Ovary (tissue), 9 donors: ENCODE measurements around the gene BEAN1. TPM values are rescaled to one million over a fixed set of nuclear protein-coding genes. Genes with fewer than 3 reads are reported as not detected.

Source experiments
- DNase-seq, 5 donors: peaks; one replicate each; pipeline ENCODE4 v3.0.0-alpha.2; 2019 to 2020
- H3K27ac ChIP-seq, 2 donors: fragments of 200-600 bp; one replicate each; pipeline versions ENCODE4 v1.5.1 to v1.8.0; 2019 to 2022
- H3K27me3 ChIP-seq: fragments of 200-600 bp; one replicate; pipeline ENCODE4 v1.8.0; 2022
- H3K36me3 ChIP-seq: fragments of 200-600 bp; sonication (generic); one replicate; pipeline ENCODE4 v1.5.1; 2019
- H3K4me1 ChIP-seq: one replicate; pipeline ENCODE4 v1.8.1; 2013; ENCODE audit warnings: mild to moderate bottlenecking, moderate library complexity; ENCODE audit not compliant: insufficient read depth
- H3K4me3 ChIP-seq: fragments of 200-600 bp; sonication (generic); one replicate; pipeline ENCODE4 v1.5.1; 2017
- H3K9me3 ChIP-seq, 2 donors: fragments of 200-600 bp in 1 of 2; sonication (generic) in 1 of 2; one replicate each; pipeline versions ENCODE4 v1.5.1 to v1.8.1; 2013 to 2019; ENCODE audit warnings: mild to moderate bottlenecking in 1 of 2, moderate library complexity in 1 of 2
- EP300 ChIP-seq: sonication (generic); formaldehyde crosslinking; IDR thresholded peaks from one replicate; pipeline ENCODE4 v1.6.1; 2017; ENCODE audit warnings: antibody characterized with exemption
- POLR2A ChIP-seq: fragments of 450-650 bp; IDR thresholded peaks from one replicate; pipeline ENCODE4 v1.6.1; 2017; ENCODE audit warnings: antibody characterized with exemption, mild to moderate bottlenecking, moderate library complexity
- WGBS, 3 donors: extraction: QIAGEN DNeasy Blood & Tissue Kit in 1 of 3; methylation state at CpG; one replicate each; pipeline versions ENCODE4 v1.1.5 to v1.1.7; 2013 to 2017; 5-methylcytosine and 5-hydroxymethylcytosine counted together
- intact Hi-C, 4 donors: fragments of 100-400 bp; cut with DNase I; formaldehyde crosslinking; loops; one replicate each; pipeline versions ENCODE4 v1.11.0 to v1.15.1; 2022 to 2023
- polyA plus RNA-seq, 2 donors: library from polyadenylated mRNA; stranded (reverse); fragments of 200-250 nt in 1 of 2; fragments of 350-450 nt in 1 of 2; fragmentation: Illumina TruSeq in 1 of 2; extraction: RNeasy Lipid Tissue Mini Kit (QIAGEN cat#74804) in 1 of 2; gene quantifications; one replicate each; pipeline ENCODE4 v1.2.3, GENCODE V29; 2013 to 2014
- total RNA-seq, 7 donors: library from RNA; depleted of rRNA in 2 of 7; stranded (reverse); fragments of >200 nt in 2 of 7; fragmentation: NEBNext Ultra II Directional in 3 of 7; extraction: Animal tissue kit (Norgen Biotek cat#: 25700) in 3 of 7; gene quantifications; one replicate each; pipeline versions ENCODE4 v1.1.0 to v1.2.4, GENCODE V29; 2016 to 2023
- TF ChIP-seq, protein P1 (sequence below), 3 donors: fragments of 450-650 bp in 2 of 3; fragments of 200-600 bp in 1 of 3; IDR thresholded peaks; one replicate each; pipeline versions ENCODE4 v1.5.1 to v1.8.0; 2016 to 2022; ENCODE audit warnings: antibody characterized with exemption in 3 of 3, mild to moderate bottlenecking in 1 of 3
- donor health status: DM: no; HTN: no; CAD: no; lungs with moderate emphysema.
- donor health status: DM: no; HTN: no; CAD: no.
- donor health status: Bipolar disorder and iron deficiency.
- donor health status: DM: yes; HTN: yes; CAD: no.
- donor health status: DM: no; HTN: no; CAD: no.
- donor health status: DM: yes; HTN: yes; CAD: no.

The BEAN1 gene
- total and polyA plus RNA-seq, 9 donors = 0.15 to 2.2 (median 0.61) TPM; not detected in 1

DNA sequence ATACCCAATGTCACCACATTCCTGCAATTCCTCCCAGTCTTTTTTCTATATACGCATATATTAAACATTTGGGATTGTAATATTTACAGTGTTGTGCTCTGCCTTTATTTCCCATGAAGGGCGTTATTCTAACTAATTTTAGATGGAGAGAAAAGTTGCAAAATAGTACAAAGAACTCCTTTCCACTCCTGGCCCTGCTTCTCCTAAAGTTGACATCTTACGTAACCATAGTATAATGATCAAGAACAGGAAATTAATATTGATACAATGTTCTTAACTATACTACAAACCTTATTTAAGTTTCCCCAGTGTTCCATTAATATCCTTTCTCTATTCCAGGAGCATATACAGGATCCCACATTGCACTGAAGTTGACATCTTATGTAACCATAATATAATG lies 76.5 kb downstream of the BEAN1 start:
- TF ChIP-seq EP300 (no peak), POLR2A (no peak)
- TF ChIP-seq, protein P1, sequence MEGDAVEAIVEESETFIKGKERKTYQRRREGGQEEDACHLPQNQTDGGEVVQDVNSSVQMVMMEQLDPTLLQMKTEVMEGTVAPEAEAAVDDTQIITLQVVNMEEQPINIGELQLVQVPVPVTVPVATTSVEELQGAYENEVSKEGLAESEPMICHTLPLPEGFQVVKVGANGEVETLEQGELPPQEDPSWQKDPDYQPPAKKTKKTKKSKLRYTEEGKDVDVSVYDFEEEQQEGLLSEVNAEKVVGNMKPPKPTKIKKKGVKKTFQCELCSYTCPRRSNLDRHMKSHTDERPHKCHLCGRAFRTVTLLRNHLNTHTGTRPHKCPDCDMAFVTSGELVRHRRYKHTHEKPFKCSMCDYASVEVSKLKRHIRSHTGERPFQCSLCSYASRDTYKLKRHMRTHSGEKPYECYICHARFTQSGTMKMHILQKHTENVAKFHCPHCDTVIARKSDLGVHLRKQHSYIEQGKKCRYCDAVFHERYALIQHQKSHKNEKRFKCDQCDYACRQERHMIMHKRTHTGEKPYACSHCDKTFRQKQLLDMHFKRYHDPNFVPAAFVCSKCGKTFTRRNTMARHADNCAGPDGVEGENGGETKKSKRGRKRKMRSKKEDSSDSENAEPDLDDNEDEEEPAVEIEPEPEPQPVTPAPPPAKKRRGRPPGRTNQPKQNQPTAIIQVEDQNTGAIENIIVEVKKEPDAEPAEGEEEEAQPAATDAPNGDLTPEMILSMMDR (IDR thresholded peaks at IDR 0.05) = no peak
- H3K36me3 ChIP-seq = no peaks in the 10 kb centered on the region
- no peak overlapping the region for H3K4me3 ChIP-seq
- H3K27me3 ChIP-seq = no peaks in the 10 kb centered on the region
- H3K27ac ChIP-seq = no peak overlapping the region
- no peaks in the 10 kb centered on the region for H3K9me3 ChIP-seq
- intact Hi-C loops = no loop called here
- WGBS, 3 donors = 85 to 88% (median 87%) methylated on average over 3 of the region's 3 CpGs
- peaks cover 7% of the 10 kb centered on the region for H3K4me1 ChIP-seq
- no peak for DNase-seq

DNA sequence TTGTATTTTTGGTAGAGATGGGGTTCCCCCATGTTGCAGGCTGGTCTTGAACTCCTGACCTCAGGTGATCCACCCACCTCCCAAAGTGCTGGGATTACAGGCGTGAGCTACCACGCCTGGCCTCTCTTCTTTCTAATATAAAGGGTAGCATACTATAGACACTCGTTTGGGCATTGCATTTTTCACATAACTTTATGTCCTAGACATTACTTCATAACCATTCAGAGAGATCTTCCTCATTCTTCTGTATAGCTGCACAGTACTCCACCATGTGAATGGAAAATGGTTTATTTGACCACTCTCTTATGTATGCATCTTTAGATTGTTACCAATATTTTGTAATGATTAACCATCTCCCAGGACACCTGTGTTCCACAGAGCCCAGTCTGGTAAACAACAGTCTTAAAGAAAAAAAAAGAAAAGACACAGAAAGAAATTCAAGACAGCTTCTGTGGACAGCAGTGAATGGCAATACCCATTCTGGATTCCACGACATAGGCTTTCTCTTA lies 80.7 kb downstream of the BEAN1 start:
- intact Hi-C loops = no loop called here
- Histone ChIP-seq H3K4me3 (no peak overlapping the region), H3K9me3 (no peaks in the 10 kb centered on the region), H3K27me3 (no peaks in the 10 kb centered on the region), H3K27ac (no peak overlapping the region), H3K4me1 (peaks cover 25% of the 10 kb centered on the region), H3K36me3 (no peaks in the 10 kb centered on the region)
- WGBS, 3 donors = 88 to 90% (median 89%) methylated on average over 4 of the region's 4 CpGs
- TF ChIP-seq POLR2A = no peak
- TF ChIP-seq, protein P1 (IDR thresholded peaks at IDR 0.05) = no peak
- TF ChIP-seq EP300 = no peak
- DNase-seq = peak in 3 of 5 donors; percentile 4 to 19 (median 5)

DNA sequence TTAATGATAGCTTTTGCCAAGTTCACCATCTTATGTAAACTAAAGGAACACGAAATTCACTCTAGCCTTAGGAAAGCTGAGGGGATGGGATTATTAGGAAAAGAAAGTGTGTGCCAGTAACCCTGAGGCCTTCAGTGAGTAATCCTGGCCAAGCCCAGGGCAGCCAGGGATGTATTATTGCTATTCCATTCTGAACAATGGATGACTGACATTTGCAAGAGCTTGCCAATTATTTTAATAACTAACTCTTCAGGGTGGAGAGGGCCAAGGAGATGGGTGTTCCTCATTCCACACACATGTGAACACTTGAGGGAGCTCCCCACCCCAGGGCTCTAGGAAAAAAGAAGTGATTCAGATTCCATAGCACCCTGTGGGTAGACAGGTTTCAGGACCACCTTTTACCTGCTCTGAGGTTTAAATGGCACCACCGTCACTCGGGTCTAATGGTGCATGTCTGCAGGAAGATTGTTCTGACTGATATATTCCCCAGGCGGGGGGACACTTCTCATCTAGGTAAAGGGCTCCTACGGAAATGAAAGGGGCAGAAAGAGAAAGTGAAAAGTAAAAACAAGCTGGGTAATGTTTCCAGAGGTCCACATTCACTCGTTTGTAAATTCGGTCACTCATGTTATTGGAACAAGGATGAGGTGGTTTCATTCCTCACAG lies 81.3 kb downstream of the BEAN1 start:
- H3K4me1 ChIP-seq = peaks cover 22% of the 10 kb centered on the region
- no peaks in the 10 kb centered on the region for H3K27me3 ChIP-seq
- intact Hi-C loops = no loop called here
- DNase-seq = peak in 3 of 5 donors; percentile 10 to 15 (median 10)
- 77 to 82% (median 80%) methylated on average over 7 of the region's 7 CpGs for WGBS, 3 donors
- H3K36me3 ChIP-seq = no peaks in the 10 kb centered on the region
- H3K9me3 ChIP-seq = no peaks in the 10 kb centered on the region
- no peak for TF ChIP-seq POLR2A
- H3K4me3 ChIP-seq = no peak overlapping the region
- H3K27ac ChIP-seq = no peak overlapping the region

DNA sequence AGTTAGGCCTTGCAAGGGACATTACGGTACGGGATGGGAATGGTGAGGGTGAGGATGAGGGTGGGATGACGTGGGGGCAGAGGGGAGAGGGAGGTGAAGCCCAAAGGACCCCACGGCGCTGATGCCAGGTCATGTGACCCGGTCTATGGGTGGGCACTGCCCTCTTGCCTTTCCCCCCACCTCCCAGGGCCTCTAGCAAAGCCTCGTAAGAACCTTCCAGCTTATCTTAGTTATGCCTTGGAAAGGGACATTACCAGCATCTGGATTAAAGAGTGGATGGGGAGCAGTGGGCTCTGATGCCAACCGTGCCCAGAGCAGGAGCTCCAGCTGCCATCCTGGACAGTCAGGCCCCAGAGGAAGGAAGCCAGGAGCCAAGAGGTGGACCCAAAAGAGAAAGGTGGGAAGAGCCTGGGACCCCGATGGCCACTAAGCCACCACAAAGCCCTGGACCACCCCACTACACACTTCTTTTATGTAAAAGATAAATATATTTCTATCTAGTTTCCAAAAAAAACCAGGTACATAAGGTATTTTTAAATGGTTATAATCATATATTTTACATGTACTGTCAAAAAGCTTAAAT lies 81.9 kb downstream of the BEAN1 start:
- peak in 3 of 5 donors; percentile 8 to 35 (median 13) for DNase-seq
- H3K9me3 ChIP-seq = no peaks in the 10 kb centered on the region
- no peak overlapping the region for H3K27ac ChIP-seq
- H3K27me3 ChIP-seq = no peaks in the 10 kb centered on the region
- intact Hi-C loops = no loop called here
- WGBS, 3 donors = 87 to 91% (median 90%) methylated on average over 9 of the region's 9 CpGs
- no peak overlapping the region for H3K4me3 ChIP-seq
- H3K4me1 ChIP-seq = peaks cover 22% of the 10 kb centered on the region
- H3K36me3 ChIP-seq = no peaks in the 10 kb centered on the region
- TF ChIP-seq POLR2A = no peak
- TF ChIP-seq, protein P1 (IDR thresholded peaks at IDR 0.05) = no peak
- TF ChIP-seq EP300 = no peak

DNA sequence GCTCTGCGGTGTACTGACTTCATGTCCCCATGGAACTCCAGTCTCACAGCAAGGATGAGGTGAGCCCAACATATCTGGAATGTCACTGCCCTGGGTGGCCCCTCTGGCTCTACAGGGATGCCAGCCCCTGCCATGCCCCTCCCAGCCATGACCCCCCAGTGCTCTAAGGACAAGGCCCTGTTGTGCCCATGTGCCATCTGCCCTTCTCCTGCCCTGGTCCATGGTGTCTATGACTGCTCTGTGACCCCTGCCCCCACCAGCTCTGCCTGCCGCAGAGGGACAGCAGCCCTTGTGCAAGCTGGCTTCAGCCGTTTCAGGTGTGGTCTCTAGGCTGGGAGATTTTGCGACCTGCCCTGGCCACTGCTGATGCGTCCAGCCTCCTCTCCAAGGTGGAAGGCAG lies 82.5 kb downstream of the BEAN1 start:
- intact Hi-C loops = no loop called here
- Histone ChIP-seq H3K9me3 (no peaks in the 10 kb centered on the region), H3K4me1 (peaks cover 22% of the 10 kb centered on the region), H3K27me3 (no peaks in the 10 kb centered on the region), H3K36me3 (no peaks in the 10 kb centered on the region), H3K27ac (peak overlapping the region in 1 of 2 donors; percentile 39), H3K4me3 (no peak overlapping the region)
- TF ChIP-seq, protein P1 (IDR thresholded peaks at IDR 0.05) = no peak
- TF ChIP-seq EP300 (no peak), POLR2A (no peak)
- 87 to 93% (median 92%) methylated on average over 5 of the region's 5 CpGs for WGBS, 3 donors
- peak in 3 of 5 donors; percentile 22 to 39 (median 29) for DNase-seq
